Glutamatergic neuron (in vitro differentiated cells): ENCODE results near the gene ALOX5. TPM values are rescaled to one million over a fixed set of nuclear protein-coding genes. Genes with fewer than 3 reads are reported as not detected.

Experiments used
- DNase-seq: peaks from one replicate; pipeline ENCODE4 v3.0.0; 2022
- H3K27ac Mint-ChIP-seq: one replicate; pipeline ENCODE4 v1.8.0; 2020; ENCODE audit warnings: mild to moderate bottlenecking, mixed read lengths, inconsistent platforms; ENCODE audit not compliant: unreplicated experiment
- H3K27me3 Mint-ChIP-seq: one replicate; pipeline ENCODE4 v1.8.0; 2020; ENCODE audit warnings: mild to moderate bottlenecking, moderate library complexity, mixed read lengths, inconsistent platforms; ENCODE audit not compliant: unreplicated experiment
- H3K36me3 Mint-ChIP-seq: one replicate; pipeline ENCODE4 v1.8.0; 2020; ENCODE audit warnings: mild to moderate bottlenecking, mixed read lengths, inconsistent platforms; ENCODE audit not compliant: unreplicated experiment
- H3K4me1 Mint-ChIP-seq: one replicate; pipeline ENCODE4 v1.8.0; 2020; ENCODE audit warnings: mild to moderate bottlenecking, low read depth, mixed read lengths, inconsistent platforms; ENCODE audit not compliant: unreplicated experiment
- H3K4me3 Mint-ChIP-seq: one replicate; pipeline ENCODE4 v1.8.0; 2020; ENCODE audit warnings: mild to moderate bottlenecking, mixed read lengths, inconsistent platforms; ENCODE audit not compliant: unreplicated experiment
- H3K9me3 Mint-ChIP-seq: one replicate; pipeline ENCODE4 v1.8.0; 2020; ENCODE audit warnings: mild to moderate bottlenecking, moderate library complexity, mixed read lengths, inconsistent platforms; ENCODE audit not compliant: unreplicated experiment
- CTCF ChIP-seq: fragments of 200-600 bp; sonication (generic); IDR thresholded peaks from one replicate; pipeline ENCODE4 v1.5.0; 2021; ENCODE audit not compliant: partially characterized antibody, unreplicated experiment
- total RNA-seq: library from RNA; stranded (reverse); fragmentation: NEBNext Ultra II Directional; extraction: Animal tissue kit (Norgen Biotek cat#: 25700); gene quantifications from one replicate; pipeline ENCODE4 v1.2.1, GENCODE V29; 2021; ENCODE audit not compliant: unreplicated experiment

The ALOX5 gene
- total RNA-seq, 1 donor from 2014 or later, result 8.4 TPM

DNA sequence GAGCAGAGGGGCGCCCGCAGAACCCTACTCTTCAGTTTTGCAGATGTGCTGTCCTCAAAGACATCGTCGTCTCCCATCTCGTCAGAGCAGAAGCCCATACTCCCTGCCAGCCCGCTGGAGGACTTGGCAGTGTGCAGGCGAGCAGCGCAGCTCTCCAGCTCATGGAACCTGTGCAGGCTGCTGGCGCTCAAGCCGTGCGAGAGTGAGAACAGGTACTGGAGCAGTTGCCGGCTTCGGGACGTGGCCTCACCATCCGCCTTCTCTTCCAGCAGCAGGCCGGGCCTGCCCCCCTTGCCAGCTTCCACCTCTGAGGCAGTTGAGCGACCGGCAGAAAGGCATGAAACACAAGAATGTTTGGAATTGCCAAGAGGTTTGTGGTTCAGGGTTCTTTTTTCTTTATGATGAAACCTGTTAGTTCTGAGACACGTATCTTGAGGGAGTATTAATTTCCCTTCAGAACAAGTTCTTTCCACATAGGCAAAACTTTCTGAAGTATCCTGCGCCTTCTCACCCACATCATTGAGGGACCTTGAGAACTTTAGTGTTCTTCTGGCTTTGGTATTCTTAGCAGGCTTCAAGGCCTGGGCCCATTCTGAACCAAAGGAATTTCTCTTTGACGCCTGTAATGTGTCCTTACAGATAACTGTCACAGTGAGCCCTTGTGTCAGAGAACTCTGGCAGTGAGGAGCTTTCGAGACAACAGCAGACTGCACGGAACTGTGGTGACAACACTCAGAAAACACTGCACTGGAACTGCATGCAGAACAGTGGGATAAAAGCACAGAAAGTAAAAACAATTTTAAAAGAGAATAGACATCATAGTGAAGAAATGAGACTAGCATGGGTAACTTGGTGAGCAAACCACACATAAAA lies 89.5 kb downstream of the ALOX5 start:
- peaks cover 6% of the 10 kb centered on the region for H3K9me3 Mint-ChIP-seq
- no peak for TF ChIP-seq CTCF
- H3K27me3 Mint-ChIP-seq, result peaks cover 11% of the 10 kb centered on the region
- H3K27ac Mint-ChIP-seq, result no peak overlapping the region
- no peak for DNase-seq
- peaks cover 31% of the 10 kb centered on the region for H3K4me1 Mint-ChIP-seq
- peaks cover 1% of the 10 kb centered on the region for H3K36me3 Mint-ChIP-seq
- no peak overlapping the region for H3K4me3 Mint-ChIP-seq

DNA sequence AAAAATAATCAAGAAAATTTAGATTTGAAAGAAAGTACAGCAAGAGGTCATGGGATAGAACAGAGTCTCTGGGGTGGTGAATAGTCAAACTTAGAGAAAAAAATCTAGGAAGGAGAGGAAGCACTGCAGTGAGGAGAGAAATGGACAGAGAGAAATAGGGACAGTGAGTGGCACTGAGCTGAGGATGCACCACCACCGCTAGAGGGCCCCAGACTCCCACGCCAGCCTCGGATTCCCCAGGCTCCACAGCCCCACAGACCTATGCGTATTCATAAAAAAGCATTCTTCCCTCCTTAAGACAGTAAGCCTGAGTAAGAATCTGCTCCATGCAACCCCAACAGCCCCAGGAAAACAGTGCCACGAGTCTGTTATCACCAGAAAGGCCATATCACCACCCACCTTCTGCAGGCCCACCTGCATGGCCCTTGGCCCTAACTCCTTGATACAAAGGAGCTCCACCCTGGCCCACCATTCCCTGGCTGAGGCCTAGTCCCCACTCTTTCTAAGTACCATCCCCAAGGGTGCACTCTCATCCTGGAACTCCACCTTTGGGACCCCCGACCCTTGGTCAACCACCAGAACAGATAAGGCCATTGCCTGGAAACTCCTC lies 91.0 kb downstream of the ALOX5 start:
- H3K36me3 Mint-ChIP-seq, result no peaks in the 10 kb centered on the region
- DNase-seq, result peak; percentile 87
- H3K4me3 Mint-ChIP-seq, result no peak overlapping the region
- H3K27ac Mint-ChIP-seq, result peak overlapping the region; percentile 65
- peaks cover 6% of the 10 kb centered on the region for H3K9me3 Mint-ChIP-seq
- peaks cover 36% of the 10 kb centered on the region for H3K4me1 Mint-ChIP-seq
- peak; percentile 89 for TF ChIP-seq CTCF
- peaks cover 11% of the 10 kb centered on the region for H3K27me3 Mint-ChIP-seq

DNA sequence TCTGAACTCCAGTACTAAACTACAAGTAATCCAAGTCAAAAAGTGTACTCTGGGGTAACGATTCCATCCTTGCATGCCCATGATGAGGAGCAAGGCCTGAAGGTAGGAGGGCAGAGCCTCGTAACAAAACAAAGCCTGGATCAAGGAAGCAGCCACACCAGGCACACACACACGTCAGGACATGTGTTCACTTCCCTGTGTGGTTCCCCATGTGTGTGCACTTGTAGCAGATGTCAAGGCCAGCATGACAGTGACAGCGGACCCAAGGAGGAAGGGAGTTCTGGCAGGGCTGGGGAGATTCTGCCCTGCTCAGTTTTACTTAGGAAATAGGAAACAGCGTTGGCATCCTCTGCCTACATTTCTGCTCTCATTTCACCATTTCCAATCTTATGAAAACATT lies 92.8 kb downstream of the ALOX5 start:
- H3K27ac Mint-ChIP-seq, result peak overlapping the region; percentile 65
- TF ChIP-seq CTCF, result no peak

GRCh38 chr10:45468079-45468478 lies 94.1 kb downstream of the ALOX5 start:
- Mint-ChIP-seq H3K4me1 (peaks cover 36% of the 10 kb centered on the region), H3K27me3 (peaks cover 11% of the 10 kb centered on the region), H3K4me3 (no peak overlapping the region), H3K36me3 (no peaks in the 10 kb centered on the region), H3K27ac (peak overlapping the region; percentile 64), H3K9me3 (peaks cover 6% of the 10 kb centered on the region)
- TF ChIP-seq CTCF, result no peak
- DNase-seq, result no peak

More for the DNA sequence above, 92.8 kb downstream of the ALOX5 start:
- H3K4me1 Mint-ChIP-seq, result peaks cover 38% of the 10 kb centered on the region
- H3K36me3 Mint-ChIP-seq, result no peaks in the 10 kb centered on the region
- H3K27me3 Mint-ChIP-seq, result peaks cover 11% of the 10 kb centered on the region
- no peak for DNase-seq
- H3K9me3 Mint-ChIP-seq, result peaks cover 6% of the 10 kb centered on the region
- peak overlapping the region; percentile 14 for H3K4me3 Mint-ChIP-seq
